ENCODE results near the gene OXCT1.

- TF ChIP-seq ZNF572 (CRISPR knock-in tag; IDR thresholded peaks at IDR 0.05): no peak
- no peak for TF ChIP-seq ZBTB20 (CRISPR knock-in tag; IDR thresholded peaks at IDR 0.05; ENCODE audit: borderline replicate concordance, low read depth)
- TF ChIP-seq ZSCAN21 (CRISPR knock-in tag; IDR thresholded peaks at IDR 0.05; ENCODE audit: borderline replicate concordance): no peak
- TF ChIP-seq SAFB2 (CRISPR knock-in tag; IDR thresholded peaks at IDR 0.05; ENCODE audit: borderline replicate concordance, low read depth): no peak
- TF ChIP-seq RARG (CRISPR knock-in tag; IDR thresholded peaks at IDR 0.05; ENCODE audit: low read depth): no peak
These were observed 19.1 kb downstream of the OXCT1 start for GRCh38 chr5:41851116-41851515.
